ENCODE measurements around the gene GCM1. TPM values are rescaled to one million over a fixed set of nuclear protein-coding genes. Genes with fewer than 3 reads are reported as not detected.

GCM1 gene
- total RNA-seq, 4 donors from 2014 or later, result not detected

- Histone ChIP-seq H3K27ac (no peak overlapping the region), H3K27me3 (no peaks in the 10 kb centered on the region), H3K36me3 (no peaks in the 10 kb centered on the region), H3K4me1 (no peaks in the 10 kb centered on the region), H3K9me3 (no peaks in the 10 kb centered on the region), H3K4me3 (no peak overlapping the region)
- DNase-seq, result no peak
- TF ChIP-seq POLR2A (IDR thresholded peaks at IDR 0.05), result no peak
- TF ChIP-seq CTCF (IDR thresholded peaks at IDR 0.05), result no peak
These were observed 3.0 kb upstream of the GCM1 start for GRCh38 chr6:53151676-53152075.

- H3K4me3 ChIP-seq, result no peak overlapping the region
- DNase-seq, result no peak
- no peaks in the 10 kb centered on the region for H3K9me3 ChIP-seq
- H3K36me3 ChIP-seq, result no peaks in the 10 kb centered on the region
- H3K4me1 ChIP-seq, result no peaks in the 10 kb centered on the region
- no peaks in the 10 kb centered on the region for H3K27me3 ChIP-seq
- TF ChIP-seq POLR2A (IDR thresholded peaks at IDR 0.05) (no peak), CTCF (IDR thresholded peaks at IDR 0.05) (no peak)
- no peak overlapping the region for H3K27ac ChIP-seq
These were observed 3.8 kb downstream of the GCM1 start for GRCh38 chr6:53144802-53145201.

- no peaks in the 10 kb centered on the region for H3K4me1 ChIP-seq
- H3K9me3 ChIP-seq, result no peaks in the 10 kb centered on the region
- H3K27ac ChIP-seq, result no peak overlapping the region
- no peaks in the 10 kb centered on the region for H3K36me3 ChIP-seq
- TF ChIP-seq CTCF (IDR thresholded peaks at IDR 0.05) (no peak), POLR2A (IDR thresholded peaks at IDR 0.05) (no peak)
- DNase-seq, result no peak
- H3K4me3 ChIP-seq, result no peak overlapping the region
- H3K27me3 ChIP-seq, result no peaks in the 10 kb centered on the region
These were observed 4.9 kb downstream of the GCM1 start for GRCh38 chr6:53143710-53144109.

DNA sequence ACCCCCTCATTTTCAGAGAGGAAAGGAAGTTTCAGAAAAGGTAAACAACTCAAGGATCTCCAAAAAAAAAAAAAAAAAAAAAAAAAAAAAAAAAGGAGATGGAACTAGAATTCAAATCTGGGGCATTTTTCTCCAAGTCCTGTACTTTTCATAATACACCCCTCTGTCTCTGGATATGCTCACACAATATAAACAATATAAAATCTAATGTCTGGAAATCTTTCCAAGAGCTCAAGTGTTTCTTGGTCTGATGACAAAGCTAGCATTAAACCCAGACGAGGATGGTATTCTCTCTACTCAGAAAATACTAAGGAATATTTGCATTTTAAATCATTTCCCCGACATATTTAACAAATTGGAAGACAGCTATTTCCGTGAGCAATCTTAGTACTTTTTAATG, 5.8 kb downstream of the GCM1 start:
- H3K27me3 ChIP-seq, result no peaks in the 10 kb centered on the region
- H3K4me3 ChIP-seq, result no peak overlapping the region
- DNase-seq, result no peak
- no peaks in the 10 kb centered on the region for H3K9me3 ChIP-seq
- TF ChIP-seq CTCF (IDR thresholded peaks at IDR 0.05) (no peak), POLR2A (IDR thresholded peaks at IDR 0.05) (no peak)
- no peak overlapping the region for H3K27ac ChIP-seq
- H3K4me1 ChIP-seq, result no peaks in the 10 kb centered on the region
- H3K36me3 ChIP-seq, result no peaks in the 10 kb centered on the region

DNA sequence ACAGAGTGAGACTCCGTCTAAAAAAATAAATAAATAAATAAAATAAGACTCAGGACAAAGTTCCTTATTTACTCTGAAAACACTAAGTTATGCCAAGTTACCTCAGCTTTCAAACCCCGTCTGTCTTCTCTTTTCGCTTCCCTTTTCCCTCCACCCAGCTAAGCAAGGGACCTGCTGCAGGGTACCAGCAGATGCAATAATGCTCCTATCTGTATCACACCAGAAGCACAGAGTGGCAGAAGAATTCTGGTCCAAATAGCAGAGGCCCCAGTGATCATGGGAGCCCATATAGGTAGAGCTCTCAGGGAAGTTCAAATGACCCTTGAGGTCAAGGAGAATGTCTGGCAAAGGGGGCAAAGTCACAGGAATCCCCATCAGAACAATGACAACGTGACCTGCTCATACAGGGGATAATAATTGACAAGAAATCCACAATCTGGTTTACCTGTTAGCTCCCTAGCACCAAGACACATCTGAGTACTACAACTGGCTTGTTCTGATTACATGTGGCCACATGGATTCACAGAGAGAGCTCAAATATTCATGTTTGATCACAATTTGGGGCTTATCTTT, 8.7 kb downstream of the GCM1 start:
- DNase-seq, result no peak
- Histone ChIP-seq H3K36me3 (no peaks in the 10 kb centered on the region), H3K27me3 (no peaks in the 10 kb centered on the region), H3K4me3 (no peak overlapping the region), H3K27ac (no peak overlapping the region), H3K9me3 (no peaks in the 10 kb centered on the region), H3K4me1 (no peaks in the 10 kb centered on the region)
- TF ChIP-seq CTCF (IDR thresholded peaks at IDR 0.05) (no peak), POLR2A (IDR thresholded peaks at IDR 0.05) (no peak)

Data from Peyer's patch (tissue), 4 donors.